RWPE2 (cell line): ENCODE measurements around the gene JMJD7.

Experiments
- ATAC-seq: fragments of 200-7000 bp; cut with Tn5 transposase; 3 replicates; pipeline ENCODE4 v1.9.1; 2021; ENCODE audit warnings: low read depth
- DNase-seq: peaks from one replicate; pipeline ENCODE4 v3.0.0-alpha.2; 2020; ENCODE audit warnings: low spot score
- H3K27ac ChIP-seq: fragments of 450-650 bp; 2 replicates; pipeline ENCODE4 v1.5.1; 2017; ENCODE audit warnings: mild to moderate bottlenecking; ENCODE audit not compliant: poor library complexity, severe bottlenecking
- H3K27me3 ChIP-seq: fragments of 250-450 bp; sonication (Bioruptor Pico); 2 replicates; pipeline ENCODE4 v1.5.1; 2021; ENCODE audit warnings: mild to moderate bottlenecking, moderate library complexity; ENCODE audit not compliant: insufficient read depth, poor library complexity, severe bottlenecking
- H3K36me3 ChIP-seq: fragments of 250-450 bp; sonication (Bioruptor Pico); 2 replicates; pipeline ENCODE4 v1.5.1; 2020; ENCODE audit warnings: low read depth, mild to moderate bottlenecking, moderate library complexity
- H3K4me1 ChIP-seq: fragments of 250-450 bp; sonication (Bioruptor Pico); 2 replicates; pipeline ENCODE4 v1.5.1; 2021; ENCODE audit warnings: mild to moderate bottlenecking, moderate library complexity; ENCODE audit not compliant: insufficient read depth, poor library complexity, severe bottlenecking
- H3K4me3 ChIP-seq: fragments of 250-450 bp; sonication (Bioruptor Pico); 2 replicates; pipeline ENCODE4 v1.5.1; 2021; ENCODE audit warnings: mild to moderate bottlenecking, moderate library complexity; ENCODE audit not compliant: severe bottlenecking
- H3K9me3 ChIP-seq: fragments of 250-450 bp; sonication (Bioruptor Pico); 2 replicates; pipeline ENCODE4 v1.5.1; 2021; ENCODE audit warnings: mild to moderate bottlenecking, moderate library complexity; ENCODE audit not compliant: severe bottlenecking
- TF ChIP-seq, protein P1 (sequence below): fragments of 450-650 bp; IDR thresholded peaks from one replicate; pipeline ENCODE4 v1.5.1; 2017; ENCODE audit warnings: mild to moderate bottlenecking, moderate library complexity; ENCODE audit not compliant: poor library complexity, severe bottlenecking

Gene JMJD7

DNA sequence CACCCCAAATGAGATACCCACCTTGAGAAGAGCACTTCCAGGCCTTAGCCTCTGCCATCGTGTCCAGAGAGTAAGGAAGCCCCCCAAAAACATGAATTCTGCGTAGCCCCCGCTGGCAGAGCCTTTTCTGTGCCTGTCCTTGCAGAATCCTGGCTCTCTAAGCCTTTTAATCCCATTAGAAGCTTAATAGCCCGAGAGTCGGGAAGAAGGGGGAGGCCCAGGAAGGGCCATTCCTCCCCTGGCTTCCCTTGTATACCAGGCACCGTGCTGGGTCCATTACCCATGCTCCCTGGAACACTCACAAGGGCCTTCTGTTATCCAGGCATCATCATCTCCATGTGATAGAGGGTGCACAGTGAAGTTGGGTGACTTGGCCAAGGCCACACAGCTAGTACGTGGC, 58.8 kb downstream of the JMJD7 start:
- DNase-seq = no peak
- Histone ChIP-seq H3K36me3 (no peaks in the 10 kb centered on the region), H3K27ac (no peak overlapping the region), H3K4me3 (no peak overlapping the region), H3K4me1 (peaks cover 3% of the 10 kb centered on the region), H3K27me3 (no peaks in the 10 kb centered on the region), H3K9me3 (no peaks in the 10 kb centered on the region)
- ATAC-seq = no peak
- TF ChIP-seq, protein P1, sequence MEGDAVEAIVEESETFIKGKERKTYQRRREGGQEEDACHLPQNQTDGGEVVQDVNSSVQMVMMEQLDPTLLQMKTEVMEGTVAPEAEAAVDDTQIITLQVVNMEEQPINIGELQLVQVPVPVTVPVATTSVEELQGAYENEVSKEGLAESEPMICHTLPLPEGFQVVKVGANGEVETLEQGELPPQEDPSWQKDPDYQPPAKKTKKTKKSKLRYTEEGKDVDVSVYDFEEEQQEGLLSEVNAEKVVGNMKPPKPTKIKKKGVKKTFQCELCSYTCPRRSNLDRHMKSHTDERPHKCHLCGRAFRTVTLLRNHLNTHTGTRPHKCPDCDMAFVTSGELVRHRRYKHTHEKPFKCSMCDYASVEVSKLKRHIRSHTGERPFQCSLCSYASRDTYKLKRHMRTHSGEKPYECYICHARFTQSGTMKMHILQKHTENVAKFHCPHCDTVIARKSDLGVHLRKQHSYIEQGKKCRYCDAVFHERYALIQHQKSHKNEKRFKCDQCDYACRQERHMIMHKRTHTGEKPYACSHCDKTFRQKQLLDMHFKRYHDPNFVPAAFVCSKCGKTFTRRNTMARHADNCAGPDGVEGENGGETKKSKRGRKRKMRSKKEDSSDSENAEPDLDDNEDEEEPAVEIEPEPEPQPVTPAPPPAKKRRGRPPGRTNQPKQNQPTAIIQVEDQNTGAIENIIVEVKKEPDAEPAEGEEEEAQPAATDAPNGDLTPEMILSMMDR = no peak

- Histone ChIP-seq H3K4me3 (no peak overlapping the region), H3K4me1 (peaks cover 3% of the 10 kb centered on the region), H3K27me3 (no peaks in the 10 kb centered on the region), H3K27ac (no peak overlapping the region), H3K36me3 (no peaks in the 10 kb centered on the region), H3K9me3 (no peaks in the 10 kb centered on the region)
- DNase-seq (no peak), ATAC-seq (no peak)
- TF ChIP-seq, protein P1 = no peak
These were observed 59.3 kb downstream of the JMJD7 start for GRCh38 chr15:41887161-41887560.
